8988T (cell line): ENCODE measurements around the gene LRRC3.

Experiments
- DNase-seq: peaks from one replicate; pipeline ENCODE4 v3.0.0; 2011

LRRC3 gene

GRCh38 chr21:44424608-44425306 is 30.6 kb upstream of the LRRC3 start:
- no peak for DNase-seq

- no peak for DNase-seq
These were observed 29.9 kb upstream of the LRRC3 start for GRCh38 chr21:44425307-44425894.

GRCh38 chr21:44425895-44426662 is 29.2 kb upstream of the LRRC3 start:
- no peak for DNase-seq

GRCh38 chr21:44426663-44427191 is 28.6 kb upstream of the LRRC3 start:
- no peak for DNase-seq

- DNase-seq: no peak
These were observed 27.8 kb upstream of the LRRC3 start for GRCh38 chr21:44427241-44428120.

- DNase-seq: no peak
These were observed 26.9 kb upstream of the LRRC3 start for GRCh38 chr21:44428281-44428960.

GRCh38 chr21:44429894-44430293 is 25.4 kb upstream of the LRRC3 start:
- DNase-seq: no peak

GRCh38 chr21:44431300-44431699 is 24.0 kb upstream of the LRRC3 start:
- DNase-seq: no peak

- DNase-seq: no peak
These were observed 22.2 kb upstream of the LRRC3 start for GRCh38 chr21:44432841-44433790.

- DNase-seq: no peak
These were observed 21.3 kb upstream of the LRRC3 start for GRCh38 chr21:44433791-44434567.

GRCh38 chr21:44434568-44434925 is 20.8 kb upstream of the LRRC3 start:
- no peak for DNase-seq

GRCh38 chr21:44434936-44435635 is 20.2 kb upstream of the LRRC3 start:
- DNase-seq: no peak

GRCh38 chr21:44436111-44436611 is 19.1 kb upstream of the LRRC3 start:
- DNase-seq: no peak

GRCh38 chr21:44436958-44437357 is 18.4 kb upstream of the LRRC3 start:
- DNase-seq: no peak

GRCh38 chr21:44437371-44437695 is 18.0 kb upstream of the LRRC3 start:
- DNase-seq: no peak

GRCh38 chr21:44437696-44438431 is 17.4 kb upstream of the LRRC3 start:
- no peak for DNase-seq

GRCh38 chr21:44438531-44439210 is 16.6 kb upstream of the LRRC3 start:
- no peak for DNase-seq

GRCh38 chr21:44439211-44439600 is 16.1 kb upstream of the LRRC3 start:
- no peak for DNase-seq
